Tibial nerve (tissue), 4 donors: Measurements from ENCODE around the gene CFTR. TPM values are rescaled to one million over a fixed set of nuclear protein-coding genes. Genes with fewer than 3 reads are reported as not detected.

ENCODE experiments used
- DNase-seq, 2 donors: peaks; one replicate each; pipeline ENCODE4 v3.0.0-alpha.2; 2019; ENCODE audit warnings: low spot score in 2 of 2
- H3K27ac ChIP-seq, 4 donors: fragments of 200-600 bp; sonication (generic) in 3 of 4; one replicate each; pipeline ENCODE4 v1.5.1; 2017 to 2019; ENCODE audit warnings: mild to moderate bottlenecking in 1 of 4
- H3K27me3 ChIP-seq, 2 donors: fragments of 200-600 bp; sonication (generic) in 1 of 2; one replicate each; pipeline versions ENCODE4 v1.5.1 to v1.6.0; 2017 to 2019
- H3K36me3 ChIP-seq, 3 donors: fragments of 200-600 bp; sonication (generic); one replicate each; pipeline ENCODE4 v1.5.1; 2018 to 2019
- H3K4me1 ChIP-seq, 4 donors: fragments of 200-600 bp; sonication (generic) in 3 of 4; one replicate each; pipeline ENCODE4 v1.5.1; 2017 to 2019
- H3K4me3 ChIP-seq, 4 donors: fragments of 200-600 bp; sonication (generic) in 3 of 4; one replicate each; pipeline ENCODE4 v1.5.1; 2017 to 2019; ENCODE audit warnings: mild to moderate bottlenecking in 1 of 4, moderate library complexity in 1 of 4
- H3K9me3 ChIP-seq, 4 donors: fragments of 200-600 bp; sonication (generic) in 3 of 4; one replicate each; pipeline ENCODE4 v1.5.1; 2017 to 2019
- EP300 ChIP-seq, 2 donors: sonication (generic); formaldehyde crosslinking; IDR thresholded peaks; one replicate each; pipeline ENCODE4 v1.6.1; 2017; ENCODE audit warnings: antibody characterized with exemption in 2 of 2, mild to moderate bottlenecking in 1 of 2
- POLR2A ChIP-seq, 2 donors: fragments of 450-650 bp; IDR thresholded peaks; one replicate each; pipeline ENCODE4 v1.6.1; 2017; ENCODE audit warnings: antibody characterized with exemption in 2 of 2, mild to moderate bottlenecking in 2 of 2, moderate library complexity in 2 of 2
- WGBS, 2 donors: methylation state at CpG; one replicate each; pipeline ENCODE4 v1.1.5; 2018; 5-methylcytosine and 5-hydroxymethylcytosine counted together
- total RNA-seq, 4 donors: library from RNA; depleted of rRNA; stranded (reverse); fragments of >200 nt; gene quantifications; one replicate each; pipeline ENCODE4 v1.1.0, GENCODE V29; 2016
- TF ChIP-seq, protein P1 (sequence below), 5 experiments: fragments of 200-600 bp in 3 of 5; fragments of 450-650 bp in 2 of 5; sonication (generic) in 3 of 5; IDR thresholded peaks; one replicate each; pipeline ENCODE4 v1.5.1; 2016 to 2019; ENCODE audit warnings: antibody characterized with exemption in 5 of 5, mild to moderate bottlenecking in 3 of 5, moderate library complexity in 2 of 5

The CFTR gene
- total RNA-seq, 4 donors from 2014 or later: under 0.01 TPM; not detected in 3

DNA sequence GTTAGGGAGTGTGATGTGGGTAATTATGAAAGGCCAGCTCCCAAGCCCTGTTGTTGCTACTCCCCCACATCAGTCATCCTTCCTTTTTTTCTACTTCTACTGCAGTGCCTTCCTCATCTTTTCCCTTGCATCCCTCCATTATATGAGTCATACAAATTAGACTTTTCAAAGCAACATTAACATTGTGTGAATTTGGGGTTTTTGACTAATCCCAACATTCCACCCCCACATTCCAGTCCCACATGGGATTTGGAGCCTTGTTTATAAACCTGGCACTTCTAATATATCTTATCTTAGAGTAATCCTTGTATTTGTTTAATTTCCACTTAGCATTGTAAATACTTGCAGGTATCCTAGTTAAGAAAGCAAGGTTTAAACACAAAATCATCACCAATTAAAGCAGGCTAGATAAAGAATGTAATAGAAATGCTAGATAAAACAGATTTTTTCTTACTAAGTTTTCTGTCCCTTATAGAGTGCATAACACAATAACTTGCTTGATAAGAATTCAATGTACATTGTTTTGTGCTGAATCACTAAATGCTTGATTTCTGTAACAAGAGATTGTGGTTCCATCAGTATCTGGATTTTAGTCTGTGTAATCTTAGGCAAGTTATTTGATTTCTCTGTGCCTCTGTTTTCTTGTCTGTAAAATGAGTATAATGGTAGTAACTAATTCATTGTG lies 165.8 kb downstream of the CFTR start:
- no peak for DNase-seq
- Histone ChIP-seq H3K9me3 (no peaks in the 10 kb centered on the region), H3K4me3 (no peak overlapping the region), H3K36me3 (no peaks in the 10 kb centered on the region), H3K27me3 (no peaks in the 10 kb centered on the region), H3K4me1 (no peaks in the 10 kb centered on the region), H3K27ac (no peak overlapping the region)
- TF ChIP-seq EP300 (IDR thresholded peaks at IDR 0.05) (no peak), POLR2A (IDR thresholded peaks at IDR 0.05) (no peak)
- TF ChIP-seq, protein P1, sequence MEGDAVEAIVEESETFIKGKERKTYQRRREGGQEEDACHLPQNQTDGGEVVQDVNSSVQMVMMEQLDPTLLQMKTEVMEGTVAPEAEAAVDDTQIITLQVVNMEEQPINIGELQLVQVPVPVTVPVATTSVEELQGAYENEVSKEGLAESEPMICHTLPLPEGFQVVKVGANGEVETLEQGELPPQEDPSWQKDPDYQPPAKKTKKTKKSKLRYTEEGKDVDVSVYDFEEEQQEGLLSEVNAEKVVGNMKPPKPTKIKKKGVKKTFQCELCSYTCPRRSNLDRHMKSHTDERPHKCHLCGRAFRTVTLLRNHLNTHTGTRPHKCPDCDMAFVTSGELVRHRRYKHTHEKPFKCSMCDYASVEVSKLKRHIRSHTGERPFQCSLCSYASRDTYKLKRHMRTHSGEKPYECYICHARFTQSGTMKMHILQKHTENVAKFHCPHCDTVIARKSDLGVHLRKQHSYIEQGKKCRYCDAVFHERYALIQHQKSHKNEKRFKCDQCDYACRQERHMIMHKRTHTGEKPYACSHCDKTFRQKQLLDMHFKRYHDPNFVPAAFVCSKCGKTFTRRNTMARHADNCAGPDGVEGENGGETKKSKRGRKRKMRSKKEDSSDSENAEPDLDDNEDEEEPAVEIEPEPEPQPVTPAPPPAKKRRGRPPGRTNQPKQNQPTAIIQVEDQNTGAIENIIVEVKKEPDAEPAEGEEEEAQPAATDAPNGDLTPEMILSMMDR (IDR thresholded peaks at IDR 0.05): no peak

DNA sequence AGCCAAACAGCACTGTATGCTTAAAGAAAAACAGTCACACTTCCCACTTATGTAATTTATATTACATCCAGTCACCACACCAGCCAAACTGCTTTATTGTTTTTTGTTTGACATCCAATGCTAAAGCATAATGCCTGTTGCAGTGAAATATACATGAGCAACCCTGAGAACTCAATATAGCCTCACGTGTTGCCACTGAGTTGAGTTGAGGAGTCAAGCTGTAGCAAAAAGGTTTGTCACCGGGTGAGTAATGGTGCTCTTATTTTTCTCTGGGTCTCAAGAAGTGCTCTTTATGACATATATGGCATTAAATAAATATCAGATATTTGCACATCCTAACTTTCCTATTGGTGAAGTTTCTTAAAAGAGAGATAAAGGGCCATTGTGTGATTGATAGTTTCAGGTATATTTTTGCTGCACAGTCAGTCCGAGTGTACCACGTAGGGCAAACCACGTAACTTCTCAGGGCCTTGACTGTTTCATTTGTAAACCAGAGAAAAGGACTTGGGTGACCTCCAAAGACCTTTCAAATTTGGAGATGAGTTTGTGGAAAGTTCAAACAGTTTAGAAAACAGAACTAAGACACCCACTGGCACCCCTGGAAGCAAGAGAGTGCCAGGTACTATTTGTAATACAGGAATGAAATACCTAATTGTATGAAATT lies 168.5 kb downstream of the CFTR start:
- TF ChIP-seq, protein P1 (IDR thresholded peaks at IDR 0.05): no peak
- no peak for TF ChIP-seq EP300 (IDR thresholded peaks at IDR 0.05)
- TF ChIP-seq POLR2A (IDR thresholded peaks at IDR 0.05): no peak
- H3K4me3 ChIP-seq: no peak overlapping the region
- WGBS, 2 donors: 80 to 82% methylated on average over 5 of the region's 5 CpGs
- no peaks in the 10 kb centered on the region for H3K27me3 ChIP-seq
- no peaks in the 10 kb centered on the region for H3K4me1 ChIP-seq
- DNase-seq: no peak
- H3K27ac ChIP-seq: no peak overlapping the region
- H3K9me3 ChIP-seq: no peaks in the 10 kb centered on the region
- no peaks in the 10 kb centered on the region for H3K36me3 ChIP-seq

DNA sequence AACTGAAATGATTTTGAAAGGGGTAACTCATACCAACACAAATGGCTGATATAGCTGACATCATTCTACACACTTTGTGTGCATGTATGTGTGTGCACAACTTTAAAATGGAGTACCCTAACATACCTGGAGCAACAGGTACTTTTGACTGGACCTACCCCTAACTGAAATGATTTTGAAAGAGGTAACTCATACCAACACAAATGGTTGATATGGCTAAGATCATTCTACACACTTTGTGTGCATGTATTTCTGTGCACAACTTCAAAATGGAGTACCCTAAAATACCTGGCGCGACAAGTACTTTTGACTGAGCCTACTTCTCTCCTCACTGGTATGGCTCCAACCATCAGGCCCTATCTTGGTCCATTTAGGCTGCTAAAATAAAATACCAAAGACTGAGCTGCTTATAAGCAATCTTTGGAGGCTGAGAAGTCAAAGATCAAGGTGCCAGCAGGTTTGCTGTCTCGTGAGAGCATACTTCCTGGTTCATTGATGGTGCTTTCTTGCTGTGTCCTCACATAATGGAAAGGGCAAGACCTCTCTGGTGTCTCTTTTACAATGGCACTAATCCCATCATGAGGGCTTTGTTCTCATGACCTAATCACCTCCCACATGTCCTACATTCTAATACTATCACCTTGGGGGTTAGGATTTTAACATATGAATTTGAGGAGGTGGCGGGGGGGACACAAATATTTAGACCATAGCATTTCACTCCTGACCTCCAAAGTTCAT lies 173.3 kb downstream of the CFTR start:
- no peaks in the 10 kb centered on the region for H3K9me3 ChIP-seq
- no peaks in the 10 kb centered on the region for H3K36me3 ChIP-seq
- no peak for TF ChIP-seq EP300 (IDR thresholded peaks at IDR 0.05)
- TF ChIP-seq, protein P1 (IDR thresholded peaks at IDR 0.05): no peak
- no peak for TF ChIP-seq POLR2A (IDR thresholded peaks at IDR 0.05)
- H3K27ac ChIP-seq: no peak overlapping the region
- H3K27me3 ChIP-seq: no peaks in the 10 kb centered on the region
- DNase-seq: no peak
- no peaks in the 10 kb centered on the region for H3K4me1 ChIP-seq
- H3K4me3 ChIP-seq: no peak overlapping the region
- 81 to 83% methylated on average over 4 of the region's 4 CpGs for WGBS, 2 donors

DNA sequence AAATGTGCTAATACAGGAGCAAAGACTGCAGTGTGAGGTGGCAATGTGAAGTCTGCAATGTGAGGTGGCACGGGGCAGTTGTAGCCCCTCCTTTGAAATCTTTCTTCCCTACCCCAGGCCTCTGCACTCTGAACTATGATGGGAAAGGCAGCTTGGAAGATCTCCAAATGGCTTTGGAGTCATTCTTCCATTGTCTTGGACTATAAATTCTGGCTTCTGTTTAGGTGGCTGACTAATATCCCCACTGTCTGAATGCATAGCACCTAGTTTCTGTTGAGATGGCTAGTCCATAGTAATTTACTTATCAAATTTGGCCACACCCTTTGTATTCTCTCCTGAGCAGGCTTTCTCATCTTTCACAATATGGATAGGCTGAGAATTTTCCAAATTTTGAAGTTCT lies 175.0 kb downstream of the CFTR start:
- DNase-seq: no peak
- 77 to 84% methylated on average over 1 of the region's 1 CpG for WGBS, 2 donors
- H3K27me3 ChIP-seq: no peaks in the 10 kb centered on the region
- H3K4me3 ChIP-seq: no peak overlapping the region
- H3K4me1 ChIP-seq: no peaks in the 10 kb centered on the region
- no peaks in the 10 kb centered on the region for H3K36me3 ChIP-seq
- H3K27ac ChIP-seq: no peak overlapping the region
- no peak for TF ChIP-seq POLR2A (IDR thresholded peaks at IDR 0.05)
- TF ChIP-seq, protein P1 (IDR thresholded peaks at IDR 0.05): no peak
- no peak for TF ChIP-seq EP300 (IDR thresholded peaks at IDR 0.05)
- no peaks in the 10 kb centered on the region for H3K9me3 ChIP-seq

DNA sequence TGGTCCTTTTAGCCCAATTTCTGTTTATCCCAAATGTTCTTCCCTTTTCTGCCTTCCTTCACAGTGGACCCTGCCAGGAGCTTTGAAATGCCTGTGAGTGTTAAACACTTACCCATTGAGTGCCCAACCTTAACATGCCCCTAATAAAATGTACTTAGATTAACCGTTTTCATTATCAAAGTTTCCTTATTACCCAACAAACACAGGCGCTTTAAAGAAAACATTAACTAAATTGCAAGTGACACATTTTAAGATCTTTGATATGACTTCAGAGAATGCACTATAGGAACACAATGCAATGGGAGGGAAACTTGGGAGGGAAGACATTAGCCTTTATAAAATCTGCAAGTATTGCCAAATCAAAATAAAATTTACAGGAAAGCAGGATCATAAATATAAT lies 177.0 kb downstream of the CFTR start:
- no peaks in the 10 kb centered on the region for H3K27me3 ChIP-seq
- H3K4me3 ChIP-seq: no peak overlapping the region
- 79 to 80% methylated on average over 2 of the region's 2 CpGs for WGBS, 2 donors
- no peak for DNase-seq
- no peaks in the 10 kb centered on the region for H3K9me3 ChIP-seq
- H3K36me3 ChIP-seq: no peaks in the 10 kb centered on the region
- H3K4me1 ChIP-seq: no peaks in the 10 kb centered on the region
- TF ChIP-seq POLR2A (IDR thresholded peaks at IDR 0.05) (no peak), EP300 (IDR thresholded peaks at IDR 0.05) (no peak)
- TF ChIP-seq, protein P1 (IDR thresholded peaks at IDR 0.05): no peak
- H3K27ac ChIP-seq: no peak overlapping the region
